ENCODE data around the gene NDUFA3.
A peak's percentile ranks its signal among the peaks of the same experiment; 100 is the strongest.

NDUFA3 gene

GRCh38 chr19:54108496-54108895 lies 5.8 kb downstream of the NDUFA3 start:
- WGBS (ENCODE audit: extremely low coverage, insufficient coverage, low lambda C conversion rate) = no CpG with 5 or more reads among the region's 7 CpGs
- Histone ChIP-seq H3K9ac (ENCODE audit: low read length) (no peak overlapping the region), H3K27ac (ENCODE audit: low read depth, low read length) (no peak overlapping the region), H4K5ac (ENCODE audit: low read length) (no peak overlapping the region), H3K18ac (ENCODE audit: low read length) (no peak overlapping the region), H3K23ac (ENCODE audit: low read length) (no peak overlapping the region), H3K4ac (ENCODE audit: low read depth, low read length) (no peak overlapping the region), H3K4me2 (ENCODE audit: low read length) (no peak overlapping the region), H3K79me2 (ENCODE audit: control insufficient read depth, insufficient read depth, low read length) (peaks cover 3% of the 10 kb centered on the region), H3K27me3 (ENCODE audit: insufficient read depth, low read length, poor library complexity) (no peaks in the 10 kb centered on the region), H3K4me3 (ENCODE audit: low read length) (no peak overlapping the region), H3K56ac (ENCODE audit: low read length) (no peak overlapping the region), H4K8ac (ENCODE audit: low read depth, low read length) (no peak overlapping the region), H3K36me3 (ENCODE audit: control insufficient read depth, insufficient read depth, low read length) (peaks cover 1% of the 10 kb centered on the region), H3K79me1 (ENCODE audit: low read length) (peaks cover 3% of the 10 kb centered on the region), H2BK120ac (ENCODE audit: low read depth, low read length) (no peak overlapping the region), H2BK5ac (ENCODE audit: low read length) (no peak overlapping the region), H2AK5ac (ENCODE audit: low read length) (no peak overlapping the region), H3K4me1 (ENCODE audit: control insufficient read depth, low read depth, low read length) (no peaks in the 10 kb centered on the region), H2BK15ac (replicated peaks; ENCODE audit: low read depth) (no peak overlapping the region)
- DNase-seq = no peak

GRCh38 chr19:54109651-54110050 lies 7.0 kb downstream of the NDUFA3 start:
- H3K4me3 ChIP-seq (ENCODE audit: low read length) = no peak overlapping the region
- no peaks in the 10 kb centered on the region for H3K4me1 ChIP-seq (ENCODE audit: control insufficient read depth, low read depth, low read length)
- no peak overlapping the region for H2BK120ac ChIP-seq (ENCODE audit: low read depth, low read length)
- peaks cover 3% of the 10 kb centered on the region for H3K79me1 ChIP-seq (ENCODE audit: low read length)
- no peak overlapping the region for H3K4me2 ChIP-seq (ENCODE audit: low read length)
- no peak overlapping the region for H2BK5ac ChIP-seq (ENCODE audit: low read length)
- H4K5ac ChIP-seq (ENCODE audit: low read length) = no peak overlapping the region
- H3K79me2 ChIP-seq (ENCODE audit: control insufficient read depth, insufficient read depth, low read length) = no peaks in the 10 kb centered on the region
- no peak overlapping the region for H4K8ac ChIP-seq (ENCODE audit: low read depth, low read length)
- no peak for DNase-seq
- H2BK15ac ChIP-seq (replicated peaks; ENCODE audit: low read depth) = no peak overlapping the region
- H3K4ac ChIP-seq (ENCODE audit: low read depth, low read length) = no peak overlapping the region
- no peak overlapping the region for H3K23ac ChIP-seq (ENCODE audit: low read length)
- H3K27ac ChIP-seq (ENCODE audit: low read depth, low read length) = no peak overlapping the region
- no peak overlapping the region for H3K56ac ChIP-seq (ENCODE audit: low read length)
- peaks cover 1% of the 10 kb centered on the region for H3K36me3 ChIP-seq (ENCODE audit: control insufficient read depth, insufficient read depth, low read length)
- H3K18ac ChIP-seq (ENCODE audit: low read length) = no peak overlapping the region
- WGBS (ENCODE audit: extremely low coverage, insufficient coverage, low lambda C conversion rate) = no CpG with 5 or more reads among the region's 6 CpGs
- H3K27me3 ChIP-seq (ENCODE audit: insufficient read depth, low read length, poor library complexity) = no peaks in the 10 kb centered on the region
- no peak overlapping the region for H3K9ac ChIP-seq (ENCODE audit: low read length)
- no peak overlapping the region for H2AK5ac ChIP-seq (ENCODE audit: low read length)

GRCh38 chr19:54114340-54115108 lies 11.9 kb downstream of the NDUFA3 start:
- peak overlapping the region; percentile 87 for H3K9ac ChIP-seq (ENCODE audit: low read length)
- DNase-seq = no peak
- peaks cover 10% of the 10 kb centered on the region for H3K79me1 ChIP-seq (ENCODE audit: low read length)
- no peak overlapping the region for H2BK5ac ChIP-seq (ENCODE audit: low read length)
- no peak overlapping the region for H4K8ac ChIP-seq (ENCODE audit: low read depth, low read length)
- no peak overlapping the region for H4K5ac ChIP-seq (ENCODE audit: low read length)
- H2AK5ac ChIP-seq (ENCODE audit: low read length) = no peak overlapping the region
- no peak overlapping the region for H3K18ac ChIP-seq (ENCODE audit: low read length)
- peaks cover 3% of the 10 kb centered on the region for H3K36me3 ChIP-seq (ENCODE audit: control insufficient read depth, insufficient read depth, low read length)
- WGBS (ENCODE audit: extremely low coverage, insufficient coverage, low lambda C conversion rate) = no CpG with 5 or more reads among the region's 28 CpGs
- no peak overlapping the region for H3K27ac ChIP-seq (ENCODE audit: low read depth, low read length)
- peak overlapping the region; percentile 90 for H3K56ac ChIP-seq (ENCODE audit: low read length)
- H2BK15ac ChIP-seq (replicated peaks; ENCODE audit: low read depth) = no peak overlapping the region
- H3K4me1 ChIP-seq (ENCODE audit: control insufficient read depth, low read depth, low read length) = no peaks in the 10 kb centered on the region
- H3K79me2 ChIP-seq (ENCODE audit: control insufficient read depth, insufficient read depth, low read length) = peaks cover 8% of the 10 kb centered on the region
- H3K27me3 ChIP-seq (ENCODE audit: insufficient read depth, low read length, poor library complexity) = no peaks in the 10 kb centered on the region
- peak overlapping the region; percentile 39 for H3K4ac ChIP-seq (ENCODE audit: low read depth, low read length)
- peak overlapping the region; percentile 61 for H3K4me3 ChIP-seq (ENCODE audit: low read length)
- no peak overlapping the region for H2BK120ac ChIP-seq (ENCODE audit: low read depth, low read length)
- H3K4me2 ChIP-seq (ENCODE audit: low read length) = peak overlapping the region; percentile 82
- peak overlapping the region; percentile 59 for H3K23ac ChIP-seq (ENCODE audit: low read length)

GRCh38 chr19:54115109-54116063 lies 12.7 kb downstream of the NDUFA3 start, which contains the start of the genes PRPF31 and TFPT:
PRPF31 (plus strand) TSS chr19:54115754; CDS start chr19:54118279, 2,525 bp downstream.
TFPT (minus strand) TSS chr19:54115657; CDS start chr19:54115269, 388 bp downstream.
- Histone ChIP-seq H3K9ac (ENCODE audit: low read length) (peak within 1 kb of the TSS; percentile 87), H4K8ac (ENCODE audit: low read depth, low read length) (no peak within 1 kb of the TSS), H3K4me1 (ENCODE audit: control insufficient read depth, low read depth, low read length) (no peaks in the 10 kb centered on the region), H3K4me3 (ENCODE audit: low read length) (peak within 1 kb of the TSS; percentile 90), H2BK15ac (replicated peaks; ENCODE audit: low read depth) (no peak within 1 kb of the TSS), H2AK5ac (ENCODE audit: low read length) (no peak within 1 kb of the TSS), H3K4ac (ENCODE audit: low read depth, low read length) (peak within 1 kb of the TSS; percentile 39), H3K4me2 (ENCODE audit: low read length) (peak within 1 kb of the TSS; percentile 82), H3K79me1 (ENCODE audit: low read length) (peaks cover 10% of the 10 kb centered on the region), H3K36me3 (ENCODE audit: control insufficient read depth, insufficient read depth, low read length) (peaks cover 5% of the 10 kb centered on the region), H3K27ac (ENCODE audit: low read depth, low read length) (no peak within 1 kb of the TSS), H3K56ac (ENCODE audit: low read length) (peak within 1 kb of the TSS; percentile 90), H3K18ac (ENCODE audit: low read length) (no peak within 1 kb of the TSS), H3K79me2 (ENCODE audit: control insufficient read depth, insufficient read depth, low read length) (peaks cover 8% of the 10 kb centered on the region), H4K5ac (ENCODE audit: low read length) (no peak within 1 kb of the TSS), H2BK5ac (ENCODE audit: low read length) (peak within 1 kb of the TSS; percentile 53), H3K23ac (ENCODE audit: low read length) (peak within 1 kb of the TSS; percentile 59), H2BK120ac (ENCODE audit: low read depth, low read length) (no peak within 1 kb of the TSS), H3K27me3 (ENCODE audit: insufficient read depth, low read length, poor library complexity) (no peaks in the 10 kb centered on the region)
- peak; percentile 99 for DNase-seq
- WGBS (ENCODE audit: extremely low coverage, insufficient coverage, low lambda C conversion rate) = no CpG with 5 or more reads among the region's 60 CpGs

GRCh38 chr19:54121259-54121658 lies 18.6 kb downstream of the NDUFA3 start:
- Histone ChIP-seq H3K23ac (ENCODE audit: low read length) (no peak overlapping the region), H2AK5ac (ENCODE audit: low read length) (no peak overlapping the region), H3K56ac (ENCODE audit: low read length) (no peak overlapping the region), H3K27me3 (ENCODE audit: insufficient read depth, low read length, poor library complexity) (no peaks in the 10 kb centered on the region), H2BK15ac (replicated peaks; ENCODE audit: low read depth) (no peak overlapping the region), H3K79me2 (ENCODE audit: control insufficient read depth, insufficient read depth, low read length) (peaks cover 8% of the 10 kb centered on the region), H3K18ac (ENCODE audit: low read length) (no peak overlapping the region), H3K27ac (ENCODE audit: low read depth, low read length) (no peak overlapping the region), H3K36me3 (ENCODE audit: control insufficient read depth, insufficient read depth, low read length) (peaks cover 12% of the 10 kb centered on the region), H2BK120ac (ENCODE audit: low read depth, low read length) (no peak overlapping the region), H4K8ac (ENCODE audit: low read depth, low read length) (no peak overlapping the region), H3K79me1 (ENCODE audit: low read length) (peaks cover 10% of the 10 kb centered on the region), H3K4me1 (ENCODE audit: control insufficient read depth, low read depth, low read length) (no peaks in the 10 kb centered on the region), H3K4me2 (ENCODE audit: low read length) (no peak overlapping the region), H3K4ac (ENCODE audit: low read depth, low read length) (no peak overlapping the region), H2BK5ac (ENCODE audit: low read length) (no peak overlapping the region), H3K9ac (ENCODE audit: low read length) (no peak overlapping the region), H4K5ac (ENCODE audit: low read length) (no peak overlapping the region), H3K4me3 (ENCODE audit: low read length) (no peak overlapping the region)
- DNase-seq = no peak
- WGBS (ENCODE audit: extremely low coverage, insufficient coverage, low lambda C conversion rate) = no CpG with 5 or more reads among the region's 10 CpGs
